GM18867 (cell line): ENCODE measurements around the gene EPHA3.
A peak's percentile ranks its signal among the peaks of the same experiment; 100 is the strongest.

ENCODE experiments used
- ATAC-seq: cut with Tn5 transposase; IDR thresholded peaks from one replicate; pipeline ENCODE4 v1.9.1; 2021; ENCODE audit warnings: mild to moderate bottlenecking, moderate library complexity; ENCODE audit not compliant: unreplicated experiment

Gene EPHA3

DNA sequence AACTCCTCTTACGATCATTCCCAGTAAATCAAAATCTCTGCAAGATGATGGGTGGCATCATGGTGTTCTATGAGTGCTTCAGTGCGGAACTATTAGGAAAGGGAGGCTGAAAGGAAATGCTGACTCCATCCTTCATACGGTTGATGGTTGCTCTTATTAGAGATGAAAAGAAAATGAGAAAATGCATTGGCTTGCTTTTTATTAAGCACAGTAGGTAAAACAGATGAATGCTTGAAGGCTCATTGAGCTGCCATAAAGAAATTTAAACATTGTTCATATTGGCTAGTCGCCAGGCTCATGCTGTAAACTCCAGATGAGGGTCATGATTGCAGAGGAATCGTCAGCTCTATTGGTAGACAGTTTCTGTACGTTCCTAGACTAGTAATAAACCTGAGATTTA is 115.8 kb downstream of the EPHA3 start:
- no peak for ATAC-seq

DNA sequence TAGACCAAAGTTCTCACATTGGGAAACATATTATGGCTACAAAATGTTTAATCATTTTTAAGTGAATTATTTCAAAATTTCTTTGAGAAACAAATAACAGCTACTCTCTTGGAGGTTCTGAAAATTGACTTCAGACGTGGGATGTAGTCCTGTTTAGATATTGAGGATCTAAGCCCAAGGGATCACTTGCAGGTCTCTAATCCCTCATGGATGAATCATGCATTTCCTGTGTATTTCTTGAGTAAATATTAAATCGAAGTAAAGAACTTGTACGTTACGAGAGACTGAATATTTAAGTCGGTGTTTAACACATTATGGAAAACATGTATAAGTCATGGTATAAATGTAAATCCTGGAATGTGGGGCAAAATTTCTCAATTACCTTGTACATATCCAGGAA is 119.8 kb downstream of the EPHA3 start:
- ATAC-seq, result no peak

DNA sequence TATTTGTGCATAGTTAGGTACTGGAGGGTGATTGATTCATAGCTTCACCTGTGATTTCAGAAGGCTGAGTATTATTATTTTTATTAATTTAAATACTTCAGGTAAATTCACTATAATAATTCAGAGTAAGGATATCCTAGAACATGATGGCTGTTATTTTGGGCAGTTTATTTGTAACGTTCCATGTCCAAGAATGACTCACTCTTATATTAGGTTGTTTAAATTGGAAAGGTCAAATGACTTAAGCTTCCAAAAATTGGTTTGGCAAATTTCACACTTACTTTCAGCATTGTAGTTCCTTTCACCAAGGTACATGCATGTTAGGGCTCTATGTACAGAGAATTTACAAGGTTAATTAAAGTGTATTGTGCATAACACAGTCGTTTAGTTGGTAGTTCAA is 120.2 kb downstream of the EPHA3 start:
- no peak for ATAC-seq

DNA sequence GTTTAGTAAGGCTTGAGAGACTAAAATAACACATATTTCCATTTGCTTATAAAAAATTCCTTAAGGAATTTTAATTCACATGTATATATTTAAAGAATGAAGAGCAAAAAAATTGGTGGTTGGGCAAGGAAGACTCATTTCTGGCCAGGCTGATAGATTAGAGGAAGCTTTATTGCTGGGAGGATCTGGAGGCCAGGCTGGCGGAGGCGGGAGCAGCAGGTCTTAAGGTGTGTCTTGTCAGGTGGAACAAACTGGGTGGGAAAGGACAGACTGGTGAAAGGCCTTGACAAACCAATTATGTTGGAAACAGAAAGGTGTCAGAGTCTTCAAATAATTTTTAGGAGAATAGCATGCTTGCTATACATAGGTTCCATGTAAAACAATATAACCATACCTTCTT is 124.7 kb downstream of the EPHA3 start:
- ATAC-seq, result no peak

DNA sequence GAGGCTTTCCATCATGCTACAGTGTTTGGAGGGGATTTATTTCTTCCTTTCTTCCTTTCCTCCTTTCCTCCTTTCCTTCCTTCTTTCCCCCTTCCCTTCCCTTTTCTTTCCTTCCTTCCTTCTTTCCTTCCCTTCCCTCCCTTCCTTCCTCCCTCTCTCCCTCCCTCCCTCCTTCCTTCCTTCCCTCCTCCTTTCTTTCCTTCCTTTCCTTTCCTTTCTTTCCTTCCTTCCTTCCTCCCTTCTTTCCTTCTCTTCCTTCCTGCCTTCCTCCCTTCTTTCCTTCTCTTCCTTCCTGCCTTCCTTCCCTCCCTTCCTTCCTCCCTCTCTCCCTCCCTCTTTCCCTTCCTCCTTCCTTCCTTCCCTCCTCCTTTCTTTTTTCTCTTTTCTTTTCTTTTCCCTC is 127.2 kb downstream of the EPHA3 start:
- ATAC-seq, result no peak

DNA sequence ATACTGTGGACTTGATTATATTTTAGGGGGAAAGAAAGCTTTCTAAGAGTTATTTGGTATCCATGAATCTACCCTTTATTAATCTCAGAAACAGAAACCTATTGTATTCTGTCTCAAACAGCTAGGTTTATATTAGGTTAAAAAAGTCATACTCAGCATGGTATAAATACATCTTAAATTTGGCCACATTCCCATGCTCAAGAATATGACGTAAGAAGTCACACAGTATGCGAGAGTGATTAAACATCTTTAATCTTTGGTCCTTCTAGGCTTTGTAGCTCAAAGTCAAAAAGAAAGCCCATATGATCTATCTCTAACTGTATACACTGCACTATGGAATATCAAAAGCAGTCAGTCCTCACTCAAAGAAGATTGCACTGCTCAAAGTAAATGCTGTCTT is 131.4 kb downstream of the EPHA3 start:
- ATAC-seq, result no peak

DNA sequence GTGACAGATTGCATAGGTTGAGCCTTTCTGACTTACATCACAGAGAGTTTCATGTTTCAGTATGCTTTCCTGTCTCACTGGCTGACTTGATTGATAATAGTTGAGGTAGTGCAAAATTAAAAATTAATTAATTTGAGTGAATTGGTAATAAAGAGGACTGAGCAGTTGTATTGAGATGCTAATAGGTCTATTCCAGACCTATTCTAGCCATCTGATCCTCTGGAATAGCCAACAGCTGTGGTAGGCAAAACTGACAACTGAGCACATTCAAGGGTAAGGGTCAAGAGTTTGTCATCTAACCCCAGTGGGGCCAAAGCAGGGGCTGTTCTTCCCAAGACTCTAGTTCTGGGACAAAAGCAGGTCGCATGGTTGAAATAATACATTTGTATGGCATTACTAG is 132.4 kb downstream of the EPHA3 start:
- ATAC-seq, result no peak

DNA sequence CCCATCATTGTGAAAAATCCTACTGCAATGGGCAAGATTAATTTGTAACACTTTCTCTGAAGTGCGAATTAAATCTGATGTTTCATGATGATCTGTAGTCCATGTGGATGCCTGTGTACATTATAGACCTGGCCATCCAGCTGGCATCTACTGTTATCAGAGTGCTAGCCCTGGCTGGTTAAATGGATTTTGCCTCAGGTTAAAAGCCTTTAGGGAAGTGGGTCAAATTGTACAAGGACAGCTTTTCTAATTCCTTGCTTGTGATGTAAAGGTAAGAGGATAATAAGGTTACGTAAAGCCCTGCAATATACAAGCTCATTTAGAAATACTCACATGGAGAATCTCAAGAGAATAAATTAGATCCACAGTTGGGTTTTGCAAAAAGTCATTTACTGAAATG is 138.2 kb downstream of the EPHA3 start:
- ATAC-seq, result no peak

DNA sequence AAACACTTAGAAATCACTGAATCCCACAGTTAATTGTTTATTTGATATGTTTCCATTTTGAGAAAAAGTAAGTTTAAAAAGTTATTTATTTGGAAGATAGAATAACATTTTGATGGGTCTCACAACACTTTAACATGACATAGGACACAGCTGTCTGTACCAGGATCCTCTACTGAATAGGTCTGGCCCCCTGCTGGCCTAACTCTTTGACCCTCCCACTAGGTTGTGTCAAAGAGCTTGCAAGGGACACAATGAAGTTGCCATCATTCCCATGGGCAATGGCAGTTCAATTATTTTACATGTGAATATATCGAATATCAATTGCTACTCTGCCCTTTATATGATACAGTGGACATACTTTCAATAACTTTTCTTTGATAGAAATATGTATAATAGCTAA is 138.9 kb downstream of the EPHA3 start:
- ATAC-seq, result no peak

DNA sequence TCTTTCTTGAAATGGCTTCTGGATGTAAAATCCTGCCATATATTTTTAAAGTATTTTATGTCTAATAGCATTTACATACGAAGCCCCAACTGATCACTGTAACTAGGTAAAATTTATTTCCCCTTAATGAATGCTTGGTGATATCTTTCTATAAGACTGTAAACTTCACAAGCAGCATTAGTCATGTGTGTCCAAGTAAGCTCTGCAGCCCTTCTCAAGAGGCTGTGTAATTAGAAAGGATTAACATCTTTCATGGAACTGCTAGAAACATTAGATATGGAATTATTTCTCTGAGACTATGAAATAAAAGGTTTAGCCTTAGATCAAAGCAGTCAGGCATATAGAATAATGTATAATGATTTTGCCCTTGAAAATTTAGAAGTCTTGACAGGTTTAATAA is 143.3 kb downstream of the EPHA3 start:
- no peak for ATAC-seq

DNA sequence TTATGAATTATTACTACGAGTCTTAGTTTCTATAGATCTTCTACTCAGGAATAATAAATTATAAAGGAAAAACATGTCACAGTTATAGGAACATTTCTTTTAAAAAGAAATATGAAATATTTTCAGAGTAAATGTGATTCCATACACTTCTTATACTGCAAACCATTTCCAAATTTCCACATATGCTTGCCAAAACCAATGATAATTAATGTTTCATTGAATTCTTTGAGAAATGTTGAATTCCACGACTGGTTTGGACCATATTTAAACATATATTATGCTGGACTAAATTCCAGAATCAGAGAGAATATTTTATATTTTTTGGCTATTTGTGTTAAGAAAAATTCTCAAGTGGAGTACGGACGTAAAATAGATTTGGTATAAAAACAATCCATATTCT is 144.6 kb downstream of the EPHA3 start:
- no peak for ATAC-seq

DNA sequence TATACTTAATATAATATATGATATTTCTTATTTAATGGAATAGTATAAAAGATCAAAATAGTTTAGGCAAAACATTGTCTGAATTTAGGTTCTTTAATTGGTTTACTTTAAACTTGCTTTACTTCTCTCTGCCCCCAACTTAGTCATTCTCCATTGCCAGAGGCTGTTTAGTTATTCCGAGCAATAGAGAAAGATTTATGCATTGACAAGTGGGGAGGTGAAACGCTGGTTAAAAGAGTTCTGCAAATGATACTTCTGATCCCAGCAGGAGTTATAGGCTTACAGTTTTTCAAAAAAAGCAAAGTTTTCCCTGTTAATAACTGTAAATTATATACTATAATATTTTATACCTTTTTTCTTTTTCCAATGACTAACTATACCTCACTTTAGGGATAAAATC is 145.4 kb downstream of the EPHA3 start:
- ATAC-seq, result no peak

DNA sequence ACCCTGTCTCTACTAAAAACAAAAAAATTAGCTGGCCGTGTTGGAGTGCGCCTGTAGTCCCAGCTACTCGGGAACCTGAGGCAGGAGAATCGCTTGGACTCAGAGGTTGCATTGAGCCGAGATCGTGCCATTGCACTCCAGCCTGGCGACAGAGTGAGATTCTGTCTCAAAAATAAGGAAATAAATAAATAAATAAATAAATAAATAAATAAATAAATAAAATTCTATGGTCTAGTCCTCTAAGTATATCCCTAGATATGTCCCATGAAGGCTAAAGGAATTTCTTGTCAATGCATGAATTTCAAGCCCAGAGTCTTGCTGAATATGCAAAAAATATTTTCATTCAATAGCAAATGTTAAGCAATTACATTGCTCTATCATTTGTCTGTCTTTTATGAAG is 149.0 kb downstream of the EPHA3 start:
- no peak for ATAC-seq

DNA sequence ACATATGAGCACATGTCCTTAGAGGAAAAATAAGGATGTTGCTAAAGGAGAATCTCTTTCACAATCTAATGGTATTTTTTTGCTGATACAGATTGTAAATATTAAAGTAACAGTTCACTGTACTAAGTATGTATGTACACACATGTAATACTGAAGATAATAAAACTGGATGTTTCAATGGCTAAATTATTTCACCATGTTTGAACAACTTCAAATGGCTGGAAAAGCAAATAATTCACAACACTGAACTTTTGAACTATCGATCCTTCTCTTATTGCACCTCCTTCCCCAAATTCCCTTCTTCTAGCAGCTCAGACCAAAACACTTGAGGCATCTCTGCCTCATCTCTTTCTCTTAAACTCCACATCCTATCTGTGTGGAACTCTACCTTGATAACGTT is 149.5 kb downstream of the EPHA3 start:
- no peak for ATAC-seq

DNA sequence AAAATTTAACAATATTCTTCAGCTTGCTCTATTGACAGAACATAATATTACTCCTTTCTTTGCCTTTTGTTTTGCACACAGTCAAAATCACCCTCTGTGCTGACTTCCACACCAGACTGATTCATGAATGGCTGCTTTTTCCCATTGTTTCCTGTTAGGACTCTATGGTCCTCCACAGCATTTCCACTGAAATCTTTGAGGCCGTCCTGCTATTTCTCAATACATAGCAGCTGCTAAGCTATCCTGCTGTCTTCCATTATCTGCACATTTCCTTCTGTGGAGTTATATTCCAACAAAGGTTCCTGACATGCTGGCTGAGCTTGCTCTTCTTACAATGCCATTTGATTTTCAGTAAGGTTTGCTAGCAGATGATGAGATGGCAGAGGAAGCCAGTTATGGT is 153.3 kb downstream of the EPHA3 start:
- no peak for ATAC-seq

DNA sequence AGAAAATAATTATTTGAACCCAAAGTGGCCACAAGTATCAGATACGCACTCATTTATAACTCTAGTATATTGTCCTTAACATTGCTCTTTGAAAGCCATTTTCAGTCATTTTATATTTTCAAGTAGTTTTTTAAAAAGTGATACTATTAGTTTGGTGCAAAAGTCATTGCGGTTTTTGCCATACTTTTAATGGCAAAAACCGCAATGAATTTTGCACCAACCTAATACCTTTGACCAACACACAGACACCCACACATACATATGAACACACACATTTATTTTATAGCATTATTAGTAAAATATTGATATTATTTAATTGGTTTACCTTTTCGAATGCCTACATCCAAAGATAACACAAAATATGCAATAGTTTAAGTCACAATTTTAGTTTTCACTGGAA is 154.3 kb downstream of the EPHA3 start:
- no peak for ATAC-seq

DNA sequence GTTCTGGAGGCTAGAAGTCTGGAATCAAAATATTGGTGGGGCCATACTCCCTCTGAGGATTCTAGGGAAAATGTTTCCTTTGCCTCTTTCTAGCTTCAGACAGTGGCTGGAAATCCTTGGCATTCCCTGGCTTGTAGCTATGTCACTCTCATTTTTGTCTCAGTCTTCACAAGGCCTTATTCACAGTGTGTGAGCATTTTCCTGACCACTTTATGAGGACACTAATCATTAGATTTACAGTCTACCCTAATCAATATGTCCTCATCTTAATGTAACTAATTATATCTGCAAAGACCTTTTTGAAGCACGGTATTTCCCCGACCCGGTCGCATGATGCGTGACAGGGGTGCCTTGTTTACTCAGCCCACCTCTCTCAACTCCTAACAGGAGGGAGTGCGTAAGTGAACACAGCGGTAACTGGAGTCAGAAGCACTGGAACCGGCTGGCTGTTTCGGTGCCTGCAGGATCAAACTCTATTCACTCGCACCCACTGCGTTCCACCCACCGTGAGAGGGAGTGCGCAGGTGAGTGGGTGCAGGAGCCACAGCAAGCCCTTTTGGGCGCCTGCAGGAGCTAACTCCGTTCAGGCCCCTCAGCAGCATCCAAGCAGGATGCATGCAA is 155.0 kb downstream of the EPHA3 start:
- ATAC-seq, result no peak

DNA sequence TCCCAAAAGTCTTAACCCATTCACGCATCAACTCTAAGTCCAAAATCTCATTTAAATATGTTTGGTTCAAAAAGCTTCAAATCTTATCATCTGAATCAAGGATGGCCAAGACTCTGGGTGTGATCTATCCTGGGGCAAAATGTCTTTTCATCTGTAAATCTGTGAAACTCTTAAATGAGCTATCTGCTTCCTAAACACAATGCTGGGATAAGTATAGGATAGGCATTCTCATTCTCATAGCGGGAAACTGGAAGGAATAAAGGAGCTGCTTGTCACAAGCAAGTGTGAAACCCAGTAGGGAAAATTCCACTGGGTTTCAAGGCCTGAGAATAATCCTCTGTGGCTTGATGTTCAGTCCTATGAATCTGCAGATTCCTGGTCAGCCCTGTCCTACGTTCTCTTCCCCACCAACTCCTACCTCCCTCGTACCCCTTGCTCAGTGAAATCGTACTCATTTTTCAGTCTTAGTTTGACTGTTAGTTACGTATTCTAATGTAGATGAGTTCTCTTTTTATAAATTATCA is 156.7 kb downstream of the EPHA3 start:
- ATAC-seq, result no peak

DNA sequence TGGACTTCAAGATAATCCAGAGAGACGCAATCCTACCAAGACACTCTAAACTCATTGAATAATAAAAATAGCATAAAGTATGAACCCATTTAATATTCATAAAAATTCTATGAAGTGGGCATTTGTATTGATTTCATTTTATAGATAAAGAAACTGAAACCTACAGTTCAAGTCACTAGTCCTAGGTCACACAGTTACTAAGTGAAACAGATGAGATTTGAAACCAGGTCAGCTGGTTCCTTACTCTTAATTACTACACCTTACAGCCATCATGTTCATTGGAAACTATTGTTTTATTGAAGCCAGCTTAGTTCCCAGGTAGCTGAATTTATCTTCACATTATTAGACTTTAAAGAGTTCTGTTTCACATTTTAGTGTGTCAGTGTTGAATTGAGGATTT is 158.7 kb downstream of the EPHA3 start:
- ATAC-seq, result peak; percentile 68

DNA sequence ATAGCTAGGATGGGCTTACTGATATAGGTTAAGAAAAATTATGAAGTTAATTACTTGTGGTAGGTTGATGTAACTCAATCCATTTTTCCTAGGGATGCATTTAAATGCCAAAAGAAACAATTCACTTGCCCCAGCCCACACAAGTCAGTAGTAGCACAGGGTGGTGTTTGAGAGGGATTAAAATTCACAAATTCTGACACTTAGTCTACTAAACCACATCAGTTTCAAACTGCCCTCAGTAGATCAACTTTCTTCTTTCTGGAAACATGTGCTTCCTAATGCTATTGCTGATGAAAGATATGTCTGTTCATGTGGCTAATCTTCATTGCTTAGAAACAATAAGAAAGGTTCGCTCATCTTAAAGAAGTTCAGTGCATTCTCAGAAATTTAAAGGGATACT is 160.6 kb downstream of the EPHA3 start:
- ATAC-seq, result no peak

DNA sequence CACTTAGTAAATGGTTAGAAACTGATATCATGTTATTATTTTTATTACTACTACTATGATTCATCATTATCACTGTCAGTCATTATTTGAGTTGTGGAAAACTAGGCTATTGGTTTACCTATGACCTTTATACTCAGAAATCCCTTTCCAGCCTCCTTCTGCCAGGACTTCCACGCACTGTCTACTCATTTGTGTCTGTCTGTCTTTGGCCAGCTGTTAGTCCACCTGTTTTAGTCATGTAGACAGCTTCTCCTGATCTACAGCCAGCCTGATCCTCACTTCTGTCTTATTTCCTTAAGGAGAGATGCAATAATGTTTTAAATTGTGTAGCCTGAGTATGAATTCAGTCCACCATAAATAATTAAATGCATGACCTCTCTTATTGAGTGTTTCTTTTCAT is 162.8 kb downstream of the EPHA3 start:
- ATAC-seq, result no peak

DNA sequence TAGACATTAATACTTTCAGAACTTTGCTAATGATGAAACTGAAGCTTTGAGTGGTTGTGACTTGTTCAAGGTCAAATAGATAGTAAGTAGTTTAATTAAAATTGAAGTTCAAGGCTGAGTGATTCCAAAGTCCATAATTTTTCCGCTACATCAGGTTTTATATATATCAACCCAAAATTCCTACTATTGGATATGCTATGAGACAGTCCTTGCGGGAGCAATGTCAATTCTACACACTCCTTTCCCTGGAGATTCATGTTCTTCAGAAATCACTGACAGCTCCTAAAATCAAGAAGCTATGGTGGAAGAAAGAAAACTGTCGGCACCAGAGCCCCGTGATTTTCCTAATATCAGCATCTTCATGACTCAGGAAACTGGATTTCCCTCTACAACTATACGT is 167.6 kb downstream of the EPHA3 start:
- ATAC-seq, result no peak

DNA sequence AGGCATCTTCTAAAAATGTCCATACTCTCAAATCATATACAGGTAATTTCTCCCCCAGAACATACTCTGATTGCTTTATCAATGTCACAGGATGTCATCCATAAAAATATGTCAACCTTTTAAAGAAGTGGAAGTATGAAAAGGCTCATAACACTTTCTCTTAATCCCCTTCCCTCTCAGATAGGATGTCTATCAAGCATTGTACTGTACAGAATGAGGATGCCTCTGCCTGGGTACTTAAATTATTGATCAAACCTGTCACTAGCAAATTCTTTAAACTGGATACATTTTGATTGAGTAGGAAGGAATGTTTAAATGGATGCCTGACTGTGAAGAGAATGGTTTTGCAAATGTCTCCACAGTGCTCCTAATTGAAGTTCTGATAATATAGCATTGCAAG is 168.7 kb downstream of the EPHA3 start:
- ATAC-seq, result no peak
